GM19238 (cell line): ENCODE data around the gene STON2.
A peak's percentile ranks its signal among the peaks of the same experiment; 100 is the strongest.
"Not testable (repeated sequence)": the region's sequence is repeated elsewhere in the genome, so short reads cannot be mapped to it uniquely, and the experiment has no call there.

Experiments used
- DNase-seq: peaks from one replicate; pipeline ENCODE4 v3.0.0; 2011; ENCODE audit warnings: low spot score; ENCODE audit not compliant: insufficient read length

The STON2 gene

GRCh38 chr14:81269979-81270375, 130.1 kb downstream of the STON2 start:
- DNase-seq, result no peak

DNA sequence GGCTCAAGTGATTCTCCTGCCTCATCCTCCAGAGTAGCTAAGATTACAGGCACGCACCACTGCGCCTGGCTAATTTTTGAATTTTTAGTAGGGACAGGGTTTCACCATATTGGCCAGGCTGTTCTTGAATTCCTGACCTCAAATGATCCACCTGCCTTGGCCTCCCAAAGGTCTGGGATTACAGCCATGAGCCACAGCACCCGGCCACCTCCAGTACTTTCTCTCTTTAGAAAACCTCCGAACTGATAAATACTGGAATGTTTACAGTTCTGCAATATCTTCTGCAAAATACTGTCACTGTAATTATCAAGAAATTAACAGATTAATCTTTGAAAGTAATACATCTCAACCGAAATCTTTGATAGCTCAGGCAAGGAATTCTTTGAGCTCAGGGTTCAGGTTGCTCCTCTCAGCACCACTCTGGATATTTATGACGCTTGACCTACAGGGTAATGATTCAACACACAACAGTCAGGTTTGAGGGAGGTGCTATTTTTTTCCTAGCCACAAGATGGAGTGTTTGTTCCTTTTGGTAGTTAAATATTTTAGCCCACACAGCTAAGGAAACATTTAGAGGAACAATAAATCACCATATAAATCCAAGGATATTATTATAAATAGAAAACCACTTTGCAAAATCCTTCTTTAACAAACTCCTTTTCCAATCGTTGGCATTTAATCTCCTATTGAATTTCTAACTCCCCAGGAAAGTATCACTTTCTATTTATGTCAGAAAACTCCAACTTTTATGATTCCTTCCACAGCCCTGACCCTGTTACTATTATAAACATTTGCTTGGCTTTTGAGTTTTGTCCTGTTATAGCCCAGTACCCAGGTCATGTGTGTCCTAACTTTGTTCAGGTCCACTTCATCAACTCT, 130.8 kb downstream of the STON2 start:
- peak; percentile 29 for DNase-seq

- no peak for DNase-seq
Measured at GRCh38 chr14:81268016-81268416, 132.1 kb downstream of the STON2 start.

- no peak for DNase-seq
Measured at GRCh38 chr14:81265636-81266169, 134.4 kb downstream of the STON2 start.

GRCh38 chr14:81264671-81265070, 135.5 kb downstream of the STON2 start:
- DNase-seq, result no peak

GRCh38 chr14:81263777-81264410, 136.2 kb downstream of the STON2 start:
- no peak for DNase-seq

DNA sequence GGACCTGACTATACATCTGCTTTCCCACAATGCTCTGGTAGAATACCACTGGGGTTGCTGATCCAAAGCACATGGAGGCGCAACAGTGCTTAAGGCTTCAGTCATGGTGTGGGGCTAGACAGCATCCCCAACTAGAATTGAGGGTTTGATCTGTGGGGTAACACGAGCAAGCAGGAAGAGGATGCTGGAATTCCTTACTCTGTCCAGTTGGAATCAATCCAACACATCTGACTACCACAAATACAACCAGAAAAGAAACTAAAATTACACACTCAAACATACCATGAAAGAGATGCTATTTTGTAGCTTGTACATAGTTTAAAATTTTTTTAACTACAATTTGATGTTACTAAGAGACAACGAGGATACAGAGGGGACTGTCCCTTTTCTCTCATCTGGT, 138.9 kb downstream of the STON2 start:
- DNase-seq, result no peak

GRCh38 chr14:81260732-81261131, 139.4 kb downstream of the STON2 start:
- DNase-seq, result no peak

- DNase-seq, result no peak
Measured at GRCh38 chr14:81256289-81256960, 143.7 kb downstream of the STON2 start.

DNA sequence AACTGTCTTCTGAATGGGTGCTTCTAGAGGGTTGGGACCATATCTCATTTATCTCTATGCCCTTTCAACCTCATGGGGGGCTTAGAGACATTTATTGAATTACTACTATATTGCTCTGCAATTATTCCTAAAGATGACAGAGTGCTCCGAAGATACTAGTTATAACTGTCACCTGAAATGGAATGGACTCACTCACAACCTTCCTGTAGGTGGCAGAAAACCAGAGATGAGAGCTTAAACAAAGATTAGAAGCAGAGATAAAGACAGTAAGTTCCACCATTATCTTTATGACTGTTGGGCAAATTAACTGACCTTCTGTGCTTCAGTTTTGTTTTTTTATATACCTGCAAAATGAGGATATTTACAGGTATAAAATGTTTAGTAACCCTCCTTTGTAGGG, 147.8 kb downstream of the STON2 start:
- no peak for DNase-seq

GRCh38 chr14:81247271-81247766, 152.8 kb downstream of the STON2 start:
- DNase-seq, result no peak

GRCh38 chr14:81246461-81247270, 153.5 kb downstream of the STON2 start:
- no peak for DNase-seq

DNA sequence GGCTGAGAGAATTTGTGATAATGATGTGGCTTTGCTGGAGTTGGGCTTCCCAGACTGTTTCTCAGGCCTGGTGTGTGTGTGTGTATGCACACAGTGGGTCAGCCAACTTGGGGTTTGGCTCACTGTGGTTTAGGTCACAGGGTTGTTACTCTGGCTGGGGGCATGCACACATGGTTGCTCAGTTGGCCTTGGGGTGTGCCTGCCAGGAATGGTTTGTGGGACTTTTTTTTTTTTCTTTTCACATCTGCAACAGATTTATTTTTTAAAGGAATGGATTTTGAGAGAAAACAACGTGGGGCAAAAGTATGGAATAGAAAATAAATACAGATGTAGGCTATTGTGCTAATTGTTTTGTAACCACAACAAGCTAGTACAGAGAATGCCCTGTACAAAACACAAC, 154.4 kb downstream of the STON2 start:
- DNase-seq, result no peak

GRCh38 chr14:81244431-81244830, 155.7 kb downstream of the STON2 start:
- not testable (repeated sequence) for DNase-seq

- DNase-seq, result no peak
Measured at GRCh38 chr14:81243499-81243898, 156.6 kb downstream of the STON2 start.

GRCh38 chr14:81236849-81237248, 163.3 kb downstream of the STON2 start:
- not testable (repeated sequence) for DNase-seq

DNA sequence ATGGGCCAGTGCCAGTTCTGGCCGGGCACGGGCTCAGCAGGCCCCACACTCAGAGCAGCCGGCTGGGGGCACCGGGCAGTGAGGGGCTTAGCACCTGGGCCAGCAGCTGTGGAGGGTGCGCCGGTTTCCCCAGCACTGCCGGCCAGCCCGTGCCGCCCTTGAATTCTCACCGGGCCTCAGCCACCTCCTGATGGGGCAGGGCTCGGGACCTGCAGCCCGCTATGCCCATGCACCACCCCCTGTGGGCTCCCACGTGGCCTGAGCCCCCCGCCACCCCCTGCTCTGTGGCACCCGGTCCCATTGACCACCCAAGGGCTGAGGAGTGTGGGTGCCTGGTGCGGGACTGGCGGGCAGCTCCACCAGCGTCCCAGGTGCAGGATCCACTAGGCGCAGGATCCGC, 164.0 kb downstream of the STON2 start:
- no peak for DNase-seq

DNA sequence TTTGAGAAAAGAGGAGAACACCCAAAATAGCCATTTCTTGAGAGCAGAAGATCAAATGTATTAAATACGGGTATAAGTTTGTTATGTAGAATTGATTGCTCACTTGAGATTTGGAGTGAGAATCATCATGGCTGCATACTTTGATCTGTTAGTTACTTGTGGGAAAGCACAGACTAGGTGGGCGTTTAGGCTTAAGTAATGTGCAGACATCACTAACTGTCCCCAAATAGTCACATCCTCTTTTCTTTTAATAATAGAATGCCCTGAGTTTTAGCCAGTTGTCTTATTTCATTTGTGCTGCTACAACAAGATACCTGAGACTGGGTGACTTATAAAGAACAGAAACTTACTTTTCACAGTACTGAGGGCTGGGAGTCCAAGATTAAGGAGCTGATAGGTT, 165.0 kb downstream of the STON2 start:
- no peak for DNase-seq

DNA sequence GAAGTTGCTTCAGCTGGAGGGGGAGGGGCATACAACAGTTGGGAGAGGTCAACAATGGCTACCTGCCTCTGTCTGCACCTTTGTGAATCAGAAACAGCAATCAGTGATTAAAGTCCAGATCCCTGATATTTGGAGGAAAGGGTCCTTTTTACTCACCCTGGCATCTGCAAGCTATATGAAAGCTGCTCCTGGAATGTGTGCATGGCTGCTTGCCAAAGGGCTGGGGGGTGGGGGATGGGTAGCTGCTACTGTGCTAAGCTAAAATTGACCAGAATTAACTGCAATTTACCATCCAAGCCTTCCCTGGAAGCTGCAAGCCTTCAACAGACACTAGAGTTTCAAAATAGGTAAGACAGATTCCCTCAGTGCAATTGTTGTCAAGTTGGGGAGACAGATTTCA, 165.8 kb downstream of the STON2 start:
- no peak for DNase-seq

DNA sequence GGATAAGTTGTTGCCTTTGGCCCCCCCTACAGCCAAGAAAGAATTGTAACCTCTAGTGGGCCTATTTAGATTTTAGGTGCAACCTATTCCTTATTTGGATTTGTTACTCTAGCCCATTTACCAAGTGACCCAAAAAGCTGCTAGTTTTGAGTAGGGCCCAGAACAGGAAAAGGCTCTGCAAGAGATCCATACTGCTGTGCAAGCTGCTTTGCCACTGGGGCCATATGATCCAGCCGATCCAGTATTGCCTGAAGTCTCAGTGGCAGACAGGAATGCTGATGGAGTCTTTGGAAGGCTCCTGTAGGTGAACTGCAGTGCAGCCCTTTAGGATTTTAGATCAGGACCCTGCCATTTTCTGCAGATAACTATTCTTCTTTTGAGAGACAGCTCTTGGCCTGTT, 166.5 kb downstream of the STON2 start:
- no peak for DNase-seq

DNA sequence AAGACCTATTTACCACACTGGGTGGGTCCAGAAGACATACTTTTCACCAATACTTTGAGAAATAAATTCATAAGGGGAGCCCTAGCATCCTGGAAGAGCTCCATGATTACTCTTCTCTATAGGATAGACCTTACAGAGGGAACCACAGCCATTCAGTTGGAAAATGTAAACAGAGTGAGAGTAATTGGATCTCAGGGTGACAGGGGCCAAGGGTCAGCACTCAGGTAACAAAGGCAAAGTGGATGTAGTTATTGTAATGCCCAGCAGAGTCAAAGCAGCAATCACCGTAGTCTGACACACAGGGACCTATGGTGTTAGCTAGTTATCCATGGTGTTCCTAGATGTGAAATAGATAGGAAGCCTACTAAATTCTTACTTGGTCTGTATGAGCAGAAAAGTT, 168.6 kb downstream of the STON2 start:
- DNase-seq, result no peak
